Measurements from ENCODE around the gene ZNF579. TPM values are rescaled to one million over a fixed set of nuclear protein-coding genes. Genes with fewer than 3 reads are reported as not detected.

The ZNF579 gene
- polyA plus RNA-seq, 1 donor (not counting 4 experiments of a cell fraction or from before 2014, with no cell fraction given), result 1.5 TPM

- Histone ChIP-seq H3K4me3 (ENCODE audit: control insufficient read depth in 2 of 3, extremely low read depth in 1 of 3, insufficient read depth in 2 of 3, low read depth in 1 of 3, low read length in 3 of 3) (no peak overlapping the region), H3K79me2 (ENCODE audit: control insufficient read depth, insufficient read depth, low read length) (no peaks in the 10 kb centered on the region), H3K4me2 (ENCODE audit: control insufficient read depth, extremely low read depth, insufficient read depth, low read depth, low read length) (no peak overlapping the region), H3K9me1 (ENCODE audit: control insufficient read depth, extremely low read depth, insufficient read depth, low read length) (no peaks in the 10 kb centered on the region), H3K27me3 (ENCODE audit: control insufficient read depth, extremely low read depth, insufficient read depth, low read length) (no peaks in the 10 kb centered on the region), H2AFZ (ENCODE audit: control insufficient read depth, low read length) (no peak overlapping the region), H3K36me3 (ENCODE audit: control insufficient read depth in 2 of 2, extremely low read depth in 1 of 2, insufficient read depth in 2 of 2, low read length in 2 of 2) (peaks cover 1 to 2% of the 10 kb centered on the region in 2 experiments), H3K9me3 (ENCODE audit: control insufficient read depth, low read depth, low read length) (no peaks in the 10 kb centered on the region), H3K9ac (ENCODE audit: control insufficient read depth, extremely low read depth, insufficient read depth, low read length) (no peak overlapping the region), H3K4me1 (ENCODE audit: control insufficient read depth, extremely low read depth, insufficient read depth, low read length) (peaks cover 13% of the 10 kb centered on the region), H3K27ac (ENCODE audit: control insufficient read depth, insufficient read depth, low read length) (no peak overlapping the region), H4K20me1 (ENCODE audit: control insufficient read depth, extremely low read depth, insufficient read depth, low read length) (peaks cover 3% of the 10 kb centered on the region)
- dilution Hi-C loops (cut with MboI; ENCODE audit: extremely low pct_ligation_motif_present, low sequenced_read_pairs), result no loop called here
- no peak for TF ChIP-seq EZH2 (IDR thresholded peaks at IDR 0.05; ENCODE audit: low read length)
- FAIRE-seq (no peak), DNase-seq (ENCODE audit: low read depth, low spot score) (no peak)
Measured at GRCh38 chr19:55622242-55622969, 41.8 kb upstream of the ZNF579 start.

- Histone ChIP-seq H3K9ac (ENCODE audit: control insufficient read depth, extremely low read depth, insufficient read depth, low read length) (no peak overlapping the region), H4K20me1 (ENCODE audit: control insufficient read depth, extremely low read depth, insufficient read depth, low read length) (peaks cover 3% of the 10 kb centered on the region), H3K4me1 (ENCODE audit: control insufficient read depth, extremely low read depth, insufficient read depth, low read length) (peaks cover 13% of the 10 kb centered on the region), H2AFZ (ENCODE audit: control insufficient read depth, low read length) (no peak overlapping the region), H3K9me3 (ENCODE audit: control insufficient read depth, low read depth, low read length) (no peaks in the 10 kb centered on the region), H3K4me2 (ENCODE audit: control insufficient read depth, extremely low read depth, insufficient read depth, low read depth, low read length) (no peak overlapping the region), H3K36me3 (ENCODE audit: control insufficient read depth in 2 of 2, extremely low read depth in 1 of 2, insufficient read depth in 2 of 2, low read length in 2 of 2) (peaks cover 4 to 5% of the 10 kb centered on the region in 2 experiments), H3K9me1 (ENCODE audit: control insufficient read depth, extremely low read depth, insufficient read depth, low read length) (no peaks in the 10 kb centered on the region), H3K27me3 (ENCODE audit: control insufficient read depth, extremely low read depth, insufficient read depth, low read length) (no peaks in the 10 kb centered on the region), H3K79me2 (ENCODE audit: control insufficient read depth, insufficient read depth, low read length) (no peaks in the 10 kb centered on the region), H3K27ac (ENCODE audit: control insufficient read depth, insufficient read depth, low read length) (no peak overlapping the region), H3K4me3 (ENCODE audit: control insufficient read depth in 2 of 3, extremely low read depth in 1 of 3, insufficient read depth in 2 of 3, low read depth in 1 of 3, low read length in 3 of 3) (no peak overlapping the region)
- TF ChIP-seq CTCF (optimal IDR thresholded peaks at IDR 0.05 in 1 of 3, IDR thresholded peaks at IDR 0.05 in 1 of 3, conservative IDR thresholded peaks at IDR 0.05 in 1 of 3; ENCODE audit: extremely low read depth in 1 of 3, insufficient read depth in 2 of 3, low read length in 3 of 3), result no peak
- no peak for TF ChIP-seq EZH2 (IDR thresholded peaks at IDR 0.05; ENCODE audit: low read length)
- no peak for FAIRE-seq
- no peak for DNase-seq (ENCODE audit: low read depth, low spot score)
- dilution Hi-C loops (cut with MboI; ENCODE audit: extremely low pct_ligation_motif_present, low sequenced_read_pairs), result no loop called here
Measured at GRCh38 chr19:55621673-55622231, 41.1 kb upstream of the ZNF579 start.
